OCI-LY3 (cell line): ENCODE measurements around the gene EIF4H.
"Not testable (repeated sequence)": the region's sequence is repeated elsewhere in the genome, so short reads cannot be mapped to it uniquely, and the experiment has no call there.

Experiments
- H2AFZ ChIP-seq: fragments of 200-600, 300-600 bp; shearing (Covaris generic); 2 replicates; pipeline ENCODE4 v1.6.0; 2014; ENCODE audit warnings: antibody characterized with exemption, low read depth, low read length
- H3K27ac ChIP-seq: fragments of 200-600, 300-600 bp; sonication (generic); 2 replicates; pipeline ENCODE4 v1.5.1; 2014; ENCODE audit warnings: mild to moderate bottlenecking, low read length, moderate library complexity, mixed read lengths
- H3K27me3 ChIP-seq: fragments of 200-600, 300-600 bp; sonication (generic); 2 replicates; pipeline ENCODE4 v1.6.1; 2014; ENCODE audit warnings: low read depth, low read length, mixed read lengths
- H3K36me3 ChIP-seq: fragments of 200-600, 300-600 bp; sonication (generic); replicated peaks from 2 replicates; pipeline ENCODE3; 2014; ENCODE audit warnings: low read depth, low read length, mixed read lengths
- H3K4me1 ChIP-seq: fragments of 300-600, 200-600 bp; sonication (generic); 2 replicates; pipeline ENCODE4 v1.6.1; 2014; ENCODE audit warnings: low read length, mixed read lengths
- H3K4me2 ChIP-seq: fragments of 200-600, 300-600 bp; sonication (generic); 2 replicates; pipeline ENCODE4 v1.6.1; 2014; ENCODE audit warnings: low read length, mixed read lengths
- H3K4me3 ChIP-seq: fragments of 300-600, 200-600 bp; sonication (generic); 2 replicates; pipeline ENCODE4 v1.5.1; 2014; ENCODE audit warnings: antibody characterized with exemption, mild to moderate bottlenecking, low read length, moderate library complexity
- H3K79me2 ChIP-seq: fragments of 300-600, 200-600 bp; shearing (Covaris generic); 2 replicates; pipeline ENCODE4 v1.6.1; 2014; ENCODE audit warnings: mild to moderate bottlenecking, low read length, mixed read lengths
- H3K9ac ChIP-seq: fragments of 300-600, 200-600 bp; shearing (Covaris generic); 2 replicates; pipeline ENCODE4 v1.6.0; 2014; ENCODE audit warnings: mild to moderate bottlenecking, low read length, moderate library complexity
- H3K9me3 ChIP-seq: fragments of 200-600, 300-600 bp; shearing (Covaris generic); 2 replicates; pipeline ENCODE4 v1.6.1; 2014; ENCODE audit warnings: low read length, mixed read lengths; ENCODE audit not compliant: insufficient read depth
- H4K20me1 ChIP-seq: fragments of 200-600, 300-600 bp; sonication (generic); 2 replicates; pipeline ENCODE4 v1.6.1; 2016; ENCODE audit warnings: low read length, mixed read lengths; ENCODE audit not compliant: insufficient read depth
- EZH2phosphoT487 ChIP-seq: fragments of 200-600 bp; shearing (Covaris generic); IDR thresholded peaks from 2 replicates; pipeline ENCODE4 v1.6.1; 2018; ENCODE audit warnings: antibody characterized with exemption, mixed run types, low read depth
- TF ChIP-seq, protein P1 (sequence below): fragments of 200-600, 300-600 bp; sonication (generic); IDR thresholded peaks from 2 replicates; pipeline ENCODE4 v1.5.1; 2014; ENCODE audit warnings: antibody characterized with exemption, low read length, low read depth

The EIF4H gene

DNA sequence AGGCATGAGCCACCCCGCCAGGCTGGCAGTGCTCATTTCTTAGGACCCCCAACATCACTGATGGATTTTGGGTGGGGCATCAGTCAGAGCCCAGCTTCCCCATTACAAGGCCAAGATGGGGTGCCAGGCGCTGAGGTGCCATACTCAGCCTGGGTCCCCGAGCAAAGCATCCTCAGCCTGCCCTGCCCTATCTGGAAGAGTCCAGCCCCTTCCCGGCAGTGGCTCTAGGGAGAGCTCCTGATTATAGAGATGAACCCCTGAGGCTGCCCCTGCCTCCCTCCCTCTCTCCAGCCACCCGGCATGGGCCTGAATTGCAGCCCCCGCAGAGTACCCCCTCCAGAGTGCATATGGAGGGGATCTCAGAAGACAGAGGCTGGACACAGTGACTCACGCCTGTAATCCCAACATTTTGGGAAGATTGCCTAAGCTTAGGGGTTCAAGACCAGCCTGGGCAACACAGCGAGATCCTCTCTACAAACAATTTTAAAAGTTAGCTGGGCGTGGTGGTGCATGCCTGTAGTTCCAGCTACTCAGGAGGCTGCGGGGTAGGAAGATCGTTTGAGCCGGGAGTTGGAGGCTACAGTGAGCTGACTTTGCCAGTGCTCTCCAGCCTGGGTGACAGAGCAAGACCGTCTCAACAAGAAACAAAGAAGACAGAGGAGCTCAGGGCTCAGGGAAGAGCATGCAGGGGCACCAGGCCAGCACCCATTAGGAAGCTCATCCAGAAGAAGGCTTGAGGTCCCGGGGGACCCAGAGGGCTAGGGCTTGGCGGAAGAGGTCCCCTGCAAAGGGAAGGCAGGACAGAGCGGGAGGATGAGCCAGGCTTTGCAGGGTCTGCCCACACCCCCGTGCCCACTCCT is 48.9 kb downstream of the EIF4H start:
- H4K20me1 ChIP-seq: no peaks in the 10 kb centered on the region
- H3K27me3 ChIP-seq: no peaks in the 10 kb centered on the region
- no peak for TF ChIP-seq EZH2phosphoT487
- TF ChIP-seq, protein P1, sequence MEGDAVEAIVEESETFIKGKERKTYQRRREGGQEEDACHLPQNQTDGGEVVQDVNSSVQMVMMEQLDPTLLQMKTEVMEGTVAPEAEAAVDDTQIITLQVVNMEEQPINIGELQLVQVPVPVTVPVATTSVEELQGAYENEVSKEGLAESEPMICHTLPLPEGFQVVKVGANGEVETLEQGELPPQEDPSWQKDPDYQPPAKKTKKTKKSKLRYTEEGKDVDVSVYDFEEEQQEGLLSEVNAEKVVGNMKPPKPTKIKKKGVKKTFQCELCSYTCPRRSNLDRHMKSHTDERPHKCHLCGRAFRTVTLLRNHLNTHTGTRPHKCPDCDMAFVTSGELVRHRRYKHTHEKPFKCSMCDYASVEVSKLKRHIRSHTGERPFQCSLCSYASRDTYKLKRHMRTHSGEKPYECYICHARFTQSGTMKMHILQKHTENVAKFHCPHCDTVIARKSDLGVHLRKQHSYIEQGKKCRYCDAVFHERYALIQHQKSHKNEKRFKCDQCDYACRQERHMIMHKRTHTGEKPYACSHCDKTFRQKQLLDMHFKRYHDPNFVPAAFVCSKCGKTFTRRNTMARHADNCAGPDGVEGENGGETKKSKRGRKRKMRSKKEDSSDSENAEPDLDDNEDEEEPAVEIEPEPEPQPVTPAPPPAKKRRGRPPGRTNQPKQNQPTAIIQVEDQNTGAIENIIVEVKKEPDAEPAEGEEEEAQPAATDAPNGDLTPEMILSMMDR: no peak
- H3K36me3 ChIP-seq: peaks cover 70% of the 10 kb centered on the region
- H2AFZ ChIP-seq: no peak overlapping the region
- H3K4me1 ChIP-seq: peaks cover 18% of the 10 kb centered on the region
- H3K4me3 ChIP-seq: no peak overlapping the region
- no peak overlapping the region for H3K4me2 ChIP-seq
- peak overlapping the region; percentile 44 for H3K27ac ChIP-seq
- H3K79me2 ChIP-seq: peaks cover 11% of the 10 kb centered on the region
- H3K9me3 ChIP-seq: no peaks in the 10 kb centered on the region
- no peak overlapping the region for H3K9ac ChIP-seq

DNA sequence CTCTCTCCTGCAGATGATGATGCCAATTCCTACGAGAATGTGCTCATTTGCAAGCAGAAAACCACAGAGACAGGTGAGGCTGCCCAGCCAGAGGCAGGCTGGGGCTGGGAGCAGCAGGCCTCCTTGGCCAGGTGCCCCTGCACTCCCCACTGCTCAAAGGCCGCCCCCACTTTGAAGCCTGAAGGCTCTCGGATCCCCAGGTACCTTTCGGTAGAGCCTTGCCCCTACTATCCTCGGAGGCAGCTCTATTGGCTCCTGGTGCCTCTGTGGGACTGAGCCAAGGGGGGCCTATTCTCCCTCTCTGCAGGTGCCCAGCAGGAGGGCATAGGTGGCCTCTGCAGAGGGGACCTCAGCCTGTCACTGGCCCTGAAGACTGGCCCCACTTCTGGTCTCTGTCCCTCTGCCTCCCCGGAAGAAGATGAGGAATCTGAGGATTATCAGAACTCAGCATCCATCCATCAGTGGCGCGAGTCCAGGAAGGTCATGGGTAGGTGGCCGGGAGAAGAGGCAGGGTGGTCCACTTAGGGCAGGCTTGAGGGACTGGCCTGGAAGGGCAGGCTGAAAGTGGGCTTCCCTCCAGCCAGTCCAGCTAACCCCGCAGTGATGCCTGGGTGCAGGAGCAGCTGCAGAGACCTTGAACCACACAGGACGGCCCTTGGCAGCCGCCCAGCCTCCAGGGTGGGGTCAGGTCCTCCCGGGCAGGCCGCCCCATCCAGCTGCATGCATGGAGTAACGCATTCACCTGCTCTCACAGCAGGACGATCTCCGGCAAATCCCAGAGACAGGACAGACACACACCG is 49.8 kb downstream of the EIF4H start:
- Histone ChIP-seq H2AFZ (no peak overlapping the region), H3K4me3 (no peak overlapping the region), H3K79me2 (peaks cover 7% of the 10 kb centered on the region), H4K20me1 (peaks cover 2% of the 10 kb centered on the region), H3K9ac (no peak overlapping the region), H3K27me3 (no peaks in the 10 kb centered on the region), H3K36me3 (peaks cover 68% of the 10 kb centered on the region), H3K4me2 (no peak overlapping the region), H3K9me3 (no peaks in the 10 kb centered on the region), H3K4me1 (peaks cover 16% of the 10 kb centered on the region), H3K27ac (peak overlapping the region; percentile 44)
- TF ChIP-seq, protein P1: no peak
- no peak for TF ChIP-seq EZH2phosphoT487

DNA sequence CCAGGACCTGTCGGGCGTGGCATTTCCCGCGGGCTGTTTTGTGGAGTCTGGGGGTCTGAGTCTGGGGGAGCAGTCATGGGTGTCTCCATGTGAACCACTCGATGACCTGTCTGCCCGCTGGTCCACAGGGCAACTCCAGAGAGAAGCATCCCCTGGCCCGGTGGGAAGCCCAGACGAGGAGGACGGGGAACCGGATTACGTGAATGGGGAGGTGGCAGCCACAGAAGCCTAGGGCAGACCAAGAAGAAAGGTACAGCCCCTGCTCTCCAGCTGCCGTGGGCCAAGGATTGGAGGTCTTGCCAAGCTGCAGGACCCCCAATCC is 50.3 kb downstream of the EIF4H start:
- Histone ChIP-seq H2AFZ (no peak overlapping the region), H3K27ac (no peak overlapping the region), H3K9me3 (no peaks in the 10 kb centered on the region), H3K4me3 (no peak overlapping the region), H3K36me3 (peaks cover 69% of the 10 kb centered on the region), H4K20me1 (peaks cover 8% of the 10 kb centered on the region), H3K27me3 (no peaks in the 10 kb centered on the region), H3K79me2 (peaks cover 2% of the 10 kb centered on the region; the same call in 1 of the 2 replicates), H3K4me1 (peaks cover 17% of the 10 kb centered on the region), H3K4me2 (no peak overlapping the region), H3K9ac (no peak overlapping the region)
- TF ChIP-seq EZH2phosphoT487: no peak
- TF ChIP-seq, protein P1: no peak

DNA sequence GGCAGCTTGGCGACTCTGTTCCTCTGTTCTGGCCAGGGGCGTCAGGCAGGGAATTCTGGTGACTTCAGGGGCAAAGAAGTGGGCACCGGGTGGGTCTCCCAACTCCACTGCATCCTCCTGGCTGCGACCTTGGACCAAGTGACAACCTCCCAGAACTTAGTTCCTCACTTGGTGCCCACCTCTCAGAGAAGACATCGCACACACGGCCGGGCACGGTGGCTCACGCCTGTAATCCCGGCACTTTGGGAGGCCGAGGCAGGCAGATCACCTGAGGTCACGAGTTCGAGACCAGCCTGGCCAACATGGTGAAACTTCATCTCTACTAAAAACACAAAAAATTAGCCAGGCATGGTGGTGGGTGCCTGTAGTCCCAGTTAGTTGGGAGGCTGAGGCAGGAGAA is 50.8 kb downstream of the EIF4H start:
- not testable (repeated sequence) for H4K20me1 ChIP-seq, H3K79me2 ChIP-seq, H3K9me3 ChIP-seq, H3K27ac ChIP-seq, H3K4me2 ChIP-seq, H3K9ac ChIP-seq, H3K4me3 ChIP-seq, H3K27me3 ChIP-seq, H2AFZ ChIP-seq
- peaks cover 19% of the 10 kb centered on the region for H3K4me1 ChIP-seq
- H3K36me3 ChIP-seq: peaks cover 68% of the 10 kb centered on the region
